DND-41 (cell line): ENCODE measurements around the gene UVRAG.

Experiments
- ATAC-seq: fragments of 200-7000 bp; cut with Tn5 transposase; 3 replicates; pipeline ENCODE4 v1.9.1; 2021; ENCODE audit warnings: low read depth; ENCODE audit not compliant: insufficient read depth
- DNase-seq: peaks from one replicate; pipeline ENCODE4 v3.0.0-alpha.2; 2020
- H2AFZ ChIP-seq: 2 replicates; pipeline ENCODE4 v1.6.0; 2012; ENCODE audit warnings: low read depth, low read length
- H3K27ac ChIP-seq: 2 replicates; pipeline ENCODE4 v1.5.1; 2012; ENCODE audit warnings: low read length, inconsistent platforms
- H3K27me3 ChIP-seq: fragments of 200-600 bp; sonication (generic); 2 replicates; pipeline ENCODE4 v1.6.0; 2012; ENCODE audit warnings: low read length, mild to moderate bottlenecking, inconsistent platforms; ENCODE audit not compliant: insufficient read depth, poor library complexity
- H3K36me3 ChIP-seq: 2 replicates; pipeline ENCODE4 v1.5.1; 2012; ENCODE audit warnings: low read length, inconsistent platforms; ENCODE audit not compliant: insufficient read depth
- H3K4me1 ChIP-seq: 2 replicates; pipeline ENCODE4 v1.5.1; 2012; ENCODE audit warnings: mild to moderate bottlenecking, low read length; ENCODE audit not compliant: insufficient read depth
- H3K4me2 ChIP-seq: 2 replicates; pipeline ENCODE4 v1.6.0; 2012; ENCODE audit warnings: mild to moderate bottlenecking, moderate library complexity, low read length, inconsistent platforms; ENCODE audit not compliant: insufficient read depth
- H3K4me3 ChIP-seq, 2 experiments: fragments of 200-600 bp in 1 of 2; shearing (Covaris generic) in 1 of 2; 2 replicates each; pipeline ENCODE4 v1.5.1; 2012 to 2016; ENCODE audit warnings: inconsistent platforms in 2 of 2, low read length in 2 of 2, mild to moderate bottlenecking in 2 of 2, low read depth in 1 of 2, moderate library complexity in 1 of 2
- H3K79me2 ChIP-seq: 2 replicates; pipeline ENCODE4 v1.6.0; 2012; ENCODE audit warnings: low read length, inconsistent platforms; ENCODE audit not compliant: insufficient read depth
- H3K9ac ChIP-seq: 2 replicates; pipeline ENCODE4 v1.6.0; 2012; ENCODE audit warnings: low read depth, mild to moderate bottlenecking, inconsistent platforms, low read length, moderate library complexity
- H3K9me3 ChIP-seq: 2 replicates; pipeline ENCODE4 v1.5.1; 2012; ENCODE audit warnings: low read length, moderate library complexity, mild to moderate bottlenecking, inconsistent platforms; ENCODE audit not compliant: insufficient read depth, severe bottlenecking
- H4K20me1 ChIP-seq: 2 replicates; pipeline ENCODE4 v1.6.0; 2012; ENCODE audit warnings: low read length; ENCODE audit not compliant: insufficient read depth
- EZH2 ChIP-seq: IDR thresholded peaks from 3 replicates; pipeline ENCODE4 v1.6.1; 2012; ENCODE audit warnings: borderline replicate concordance, low read depth, mild to moderate bottlenecking, moderate library complexity, low read length, inconsistent platforms; ENCODE audit not compliant: severe bottlenecking
- TF ChIP-seq, protein P1 (sequence below): IDR thresholded peaks from 2 replicates; pipeline ENCODE4 v1.5.1; 2012; ENCODE audit warnings: borderline replicate concordance, low read length, moderate library complexity, mild to moderate bottlenecking; ENCODE audit not compliant: poor library complexity, severe bottlenecking; ENCODE audit errors: extremely low read depth

UVRAG gene

DNA sequence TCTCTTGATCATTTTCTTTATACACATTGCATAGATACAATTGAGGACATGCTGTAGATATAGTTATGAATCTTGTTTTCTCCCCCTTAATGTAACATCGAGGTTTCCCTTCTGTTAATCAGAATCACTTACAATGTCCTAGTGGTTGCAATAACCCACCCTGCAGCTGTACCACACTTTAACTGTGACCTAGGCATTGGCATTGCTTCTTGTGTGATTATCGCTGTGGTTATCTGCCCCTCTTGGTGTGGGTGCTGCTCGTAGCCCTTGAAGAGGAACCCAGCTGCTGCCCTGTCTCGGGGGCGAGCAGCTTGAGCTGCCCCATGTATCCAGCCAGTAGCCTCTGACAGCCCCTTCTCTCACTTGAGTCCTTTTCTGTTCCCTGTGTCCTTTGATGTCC, 44.9 kb upstream of the UVRAG start:
- H3K4me3 ChIP-seq = no peak overlapping the region
- no peak overlapping the region for H3K4me2 ChIP-seq
- H3K27me3 ChIP-seq = peaks cover 12% of the 10 kb centered on the region
- no peak for TF ChIP-seq EZH2
- TF ChIP-seq, protein P1, sequence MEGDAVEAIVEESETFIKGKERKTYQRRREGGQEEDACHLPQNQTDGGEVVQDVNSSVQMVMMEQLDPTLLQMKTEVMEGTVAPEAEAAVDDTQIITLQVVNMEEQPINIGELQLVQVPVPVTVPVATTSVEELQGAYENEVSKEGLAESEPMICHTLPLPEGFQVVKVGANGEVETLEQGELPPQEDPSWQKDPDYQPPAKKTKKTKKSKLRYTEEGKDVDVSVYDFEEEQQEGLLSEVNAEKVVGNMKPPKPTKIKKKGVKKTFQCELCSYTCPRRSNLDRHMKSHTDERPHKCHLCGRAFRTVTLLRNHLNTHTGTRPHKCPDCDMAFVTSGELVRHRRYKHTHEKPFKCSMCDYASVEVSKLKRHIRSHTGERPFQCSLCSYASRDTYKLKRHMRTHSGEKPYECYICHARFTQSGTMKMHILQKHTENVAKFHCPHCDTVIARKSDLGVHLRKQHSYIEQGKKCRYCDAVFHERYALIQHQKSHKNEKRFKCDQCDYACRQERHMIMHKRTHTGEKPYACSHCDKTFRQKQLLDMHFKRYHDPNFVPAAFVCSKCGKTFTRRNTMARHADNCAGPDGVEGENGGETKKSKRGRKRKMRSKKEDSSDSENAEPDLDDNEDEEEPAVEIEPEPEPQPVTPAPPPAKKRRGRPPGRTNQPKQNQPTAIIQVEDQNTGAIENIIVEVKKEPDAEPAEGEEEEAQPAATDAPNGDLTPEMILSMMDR = no peak
- no peak for DNase-seq
- H3K36me3 ChIP-seq = no peaks in the 10 kb centered on the region
- H3K79me2 ChIP-seq = no peaks in the 10 kb centered on the region
- H3K4me1 ChIP-seq = no peaks in the 10 kb centered on the region
- no peak overlapping the region for H3K27ac ChIP-seq
- H2AFZ ChIP-seq = no peak overlapping the region
- no peaks in the 10 kb centered on the region for H4K20me1 ChIP-seq
- no peaks in the 10 kb centered on the region for H3K9me3 ChIP-seq
- no peak overlapping the region for H3K9ac ChIP-seq
- no peak for ATAC-seq

DNA sequence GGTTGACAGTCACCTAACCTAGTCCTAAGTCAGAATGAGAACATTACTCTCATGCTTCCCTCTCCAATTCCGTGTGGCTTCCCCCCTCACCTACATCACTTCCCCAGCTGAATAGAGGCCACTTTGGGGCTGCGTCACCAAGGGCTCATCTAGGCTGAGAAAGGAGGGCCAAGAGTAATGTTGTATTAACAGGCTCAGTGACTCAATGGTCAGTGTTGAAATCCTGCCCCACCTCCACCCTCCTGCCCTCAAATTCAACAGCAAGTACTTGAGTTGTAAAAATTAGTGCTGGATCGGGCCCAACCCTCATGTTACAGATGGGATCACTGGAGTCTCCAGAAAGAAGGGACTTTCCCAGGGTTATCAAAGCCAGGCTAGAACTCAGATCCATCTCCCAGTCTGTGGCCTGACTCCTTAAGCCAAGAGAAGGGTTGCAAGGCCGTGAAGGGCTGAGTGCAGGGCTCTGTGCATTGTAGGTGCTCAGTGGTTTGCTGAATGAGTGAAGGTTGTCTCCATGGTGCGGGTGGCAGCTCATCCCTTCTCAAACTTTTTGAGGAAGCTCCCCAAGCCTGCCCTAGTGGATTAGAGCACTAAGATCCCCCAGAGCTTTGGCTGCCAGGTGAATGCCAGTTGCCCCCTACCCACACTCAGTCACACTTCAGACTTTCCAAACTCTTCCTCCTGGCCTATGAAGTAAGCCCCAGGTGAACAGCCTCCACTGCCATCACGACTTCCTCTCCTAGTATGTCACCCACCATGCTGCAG, 43.2 kb upstream of the UVRAG start:
- no peak for TF ChIP-seq EZH2
- TF ChIP-seq, protein P1 = no peak
- H3K79me2 ChIP-seq = no peaks in the 10 kb centered on the region
- peaks cover 12% of the 10 kb centered on the region for H3K27me3 ChIP-seq
- no peak overlapping the region for H3K4me3 ChIP-seq
- no peaks in the 10 kb centered on the region for H3K36me3 ChIP-seq
- H4K20me1 ChIP-seq = no peaks in the 10 kb centered on the region
- no peak overlapping the region for H3K27ac ChIP-seq
- ATAC-seq (no peak), DNase-seq (no peak)
- H2AFZ ChIP-seq = no peak overlapping the region
- no peak overlapping the region for H3K4me2 ChIP-seq
- H3K9ac ChIP-seq = no peak overlapping the region
- no peaks in the 10 kb centered on the region for H3K9me3 ChIP-seq
- H3K4me1 ChIP-seq = no peaks in the 10 kb centered on the region

DNA sequence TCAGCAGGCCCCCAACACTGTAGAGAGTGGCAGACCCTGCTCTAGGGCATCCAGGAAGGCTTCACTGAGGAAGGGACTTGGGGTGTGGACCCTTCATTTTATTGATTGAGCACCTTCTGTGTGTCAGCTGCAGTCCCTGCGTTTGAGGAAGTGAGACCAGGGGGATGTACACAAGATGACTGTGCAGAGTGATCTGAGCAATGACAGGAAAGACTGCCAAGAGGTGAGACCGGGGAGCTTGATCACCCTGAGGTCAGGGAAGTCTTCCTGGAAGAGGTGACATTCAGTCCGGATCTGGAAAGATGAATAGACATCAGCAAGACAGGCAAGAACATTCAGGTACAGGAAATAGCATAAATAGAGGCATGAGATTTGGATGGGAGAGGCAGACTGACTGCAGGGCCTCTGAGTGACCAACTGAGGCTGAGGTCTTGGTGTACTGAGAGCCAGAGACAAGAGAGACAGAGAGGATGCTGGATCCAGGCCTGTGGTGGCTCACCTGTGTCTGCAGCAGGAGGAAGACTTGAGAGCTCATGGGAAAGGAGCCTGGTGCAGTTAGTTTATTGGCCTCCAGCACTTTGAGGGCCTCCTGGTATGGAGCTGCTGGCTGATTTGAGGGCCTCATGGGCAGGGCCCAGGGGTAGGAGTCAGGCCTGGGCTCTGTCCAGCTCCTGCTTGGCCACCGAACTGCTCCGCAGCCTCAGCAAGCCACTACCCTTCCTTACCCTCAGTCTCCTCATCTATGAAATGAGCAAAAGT, 41.2 kb upstream of the UVRAG start:
- Histone ChIP-seq H3K36me3 (no peaks in the 10 kb centered on the region), H3K4me3 (no peak overlapping the region), H3K9me3 (no peaks in the 10 kb centered on the region), H3K27ac (no peak overlapping the region), H3K79me2 (no peaks in the 10 kb centered on the region), H3K4me2 (no peak overlapping the region), H3K9ac (no peak overlapping the region), H4K20me1 (no peaks in the 10 kb centered on the region), H3K4me1 (no peaks in the 10 kb centered on the region), H3K27me3 (peaks cover 12% of the 10 kb centered on the region), H2AFZ (no peak overlapping the region)
- TF ChIP-seq, protein P1 = no peak
- TF ChIP-seq EZH2 = no peak
- DNase-seq (no peak), ATAC-seq (no peak)
